CD4-positive, alpha-beta T cell treated with Interleukin-4 for 4 hours (primary cell): ENCODE measurements around the gene TBC1D5.
A peak's percentile ranks its signal among the peaks of the same experiment; 100 is the strongest.

Experiments
- DNase-seq: peaks from one replicate; pipeline ENCODE4 v3.0.0-alpha.2; 2020

TBC1D5 gene

GRCh38 chr3:17260257-17260656 lies 482.2 kb downstream of the TBC1D5 start:
- DNase-seq = no peak

- DNase-seq = no peak
These were observed 482.7 kb downstream of the TBC1D5 start for GRCh38 chr3:17259685-17260084.

GRCh38 chr3:17258823-17259436 lies 483.5 kb downstream of the TBC1D5 start:
- DNase-seq = peak; percentile 49

GRCh38 chr3:17257269-17257668 lies 485.2 kb downstream of the TBC1D5 start:
- DNase-seq = no peak

GRCh38 chr3:17243621-17244020 lies 498.8 kb downstream of the TBC1D5 start:
- DNase-seq = no peak

- DNase-seq = no peak
These were observed 503.0 kb downstream of the TBC1D5 start for GRCh38 chr3:17239417-17239816.

- no peak for DNase-seq
These were observed 504.4 kb downstream of the TBC1D5 start for GRCh38 chr3:17238023-17238422.

GRCh38 chr3:17235310-17235709 lies 507.1 kb downstream of the TBC1D5 start:
- DNase-seq = no peak

GRCh38 chr3:17234382-17234781 lies 508.0 kb downstream of the TBC1D5 start:
- DNase-seq = no peak

- DNase-seq = peak; percentile 83
These were observed 509.0 kb downstream of the TBC1D5 start for GRCh38 chr3:17233398-17233800.

GRCh38 chr3:17232442-17232841 lies 510.0 kb downstream of the TBC1D5 start:
- no peak for DNase-seq

- DNase-seq = no peak
These were observed 510.7 kb downstream of the TBC1D5 start for GRCh38 chr3:17231537-17232261.

- no peak for DNase-seq
These were observed 515.0 kb downstream of the TBC1D5 start for GRCh38 chr3:17227472-17227871.

GRCh38 chr3:17221529-17221928 lies 520.9 kb downstream of the TBC1D5 start:
- DNase-seq = no peak

- no peak for DNase-seq
These were observed 522.8 kb downstream of the TBC1D5 start for GRCh38 chr3:17219593-17219992.

- no peak for DNase-seq
These were observed 523.8 kb downstream of the TBC1D5 start for GRCh38 chr3:17218587-17218986.

- no peak for DNase-seq
These were observed 524.8 kb downstream of the TBC1D5 start for GRCh38 chr3:17217588-17217987.

- no peak for DNase-seq
These were observed 529.3 kb downstream of the TBC1D5 start for GRCh38 chr3:17213102-17213501.

- DNase-seq = no peak
These were observed 534.5 kb downstream of the TBC1D5 start for GRCh38 chr3:17207979-17208378.

- DNase-seq = no peak
These were observed 535.4 kb downstream of the TBC1D5 start for GRCh38 chr3:17207019-17207418.

GRCh38 chr3:17204049-17204650 lies 538.3 kb downstream of the TBC1D5 start:
- DNase-seq = no peak

- DNase-seq = no peak
These were observed 540.9 kb downstream of the TBC1D5 start for GRCh38 chr3:17201538-17201937.

GRCh38 chr3:17195856-17196604 lies 546.4 kb downstream of the TBC1D5 start:
- DNase-seq = no peak

- no peak for DNase-seq
These were observed 547.2 kb downstream of the TBC1D5 start for GRCh38 chr3:17195192-17195611.
